OCI-LY3 (cell line): ENCODE data around the gene ZBTB7C.

Source experiments
- H2AFZ ChIP-seq: fragments of 200-600, 300-600 bp; shearing (Covaris generic); 2 replicates; pipeline ENCODE4 v1.6.0; 2014; ENCODE audit warnings: antibody characterized with exemption, low read depth, low read length
- H3K27ac ChIP-seq: fragments of 200-600, 300-600 bp; sonication (generic); 2 replicates; pipeline ENCODE4 v1.5.1; 2014; ENCODE audit warnings: mild to moderate bottlenecking, low read length, moderate library complexity, mixed read lengths
- H3K27me3 ChIP-seq: fragments of 200-600, 300-600 bp; sonication (generic); 2 replicates; pipeline ENCODE4 v1.6.1; 2014; ENCODE audit warnings: low read depth, low read length, mixed read lengths
- H3K36me3 ChIP-seq: fragments of 200-600, 300-600 bp; sonication (generic); replicated peaks from 2 replicates; pipeline ENCODE3; 2014; ENCODE audit warnings: low read depth, low read length, mixed read lengths
- H3K4me1 ChIP-seq: fragments of 300-600, 200-600 bp; sonication (generic); 2 replicates; pipeline ENCODE4 v1.6.1; 2014; ENCODE audit warnings: low read length, mixed read lengths
- H3K4me2 ChIP-seq: fragments of 200-600, 300-600 bp; sonication (generic); 2 replicates; pipeline ENCODE4 v1.6.1; 2014; ENCODE audit warnings: low read length, mixed read lengths
- H3K4me3 ChIP-seq: fragments of 300-600, 200-600 bp; sonication (generic); 2 replicates; pipeline ENCODE4 v1.5.1; 2014; ENCODE audit warnings: antibody characterized with exemption, mild to moderate bottlenecking, low read length, moderate library complexity
- H3K79me2 ChIP-seq: fragments of 300-600, 200-600 bp; shearing (Covaris generic); 2 replicates; pipeline ENCODE4 v1.6.1; 2014; ENCODE audit warnings: mild to moderate bottlenecking, low read length, mixed read lengths
- H3K9ac ChIP-seq: fragments of 300-600, 200-600 bp; shearing (Covaris generic); 2 replicates; pipeline ENCODE4 v1.6.0; 2014; ENCODE audit warnings: mild to moderate bottlenecking, low read length, moderate library complexity
- H3K9me3 ChIP-seq: fragments of 200-600, 300-600 bp; shearing (Covaris generic); 2 replicates; pipeline ENCODE4 v1.6.1; 2014; ENCODE audit warnings: low read length, mixed read lengths; ENCODE audit not compliant: insufficient read depth
- H4K20me1 ChIP-seq: fragments of 200-600, 300-600 bp; sonication (generic); 2 replicates; pipeline ENCODE4 v1.6.1; 2016; ENCODE audit warnings: low read length, mixed read lengths; ENCODE audit not compliant: insufficient read depth
- EZH2phosphoT487 ChIP-seq: fragments of 200-600 bp; shearing (Covaris generic); IDR thresholded peaks from 2 replicates; pipeline ENCODE4 v1.6.1; 2018; ENCODE audit warnings: antibody characterized with exemption, mixed run types, low read depth
- TF ChIP-seq, protein P1 (sequence below): fragments of 200-600, 300-600 bp; sonication (generic); IDR thresholded peaks from 2 replicates; pipeline ENCODE4 v1.5.1; 2014; ENCODE audit warnings: antibody characterized with exemption, low read length, low read depth

Gene ZBTB7C

GRCh38 chr18:48108136-48108535 lies 301.0 kb downstream of the ZBTB7C start:
- Histone ChIP-seq H2AFZ (no peak overlapping the region), H3K27me3 (peaks cover 74% of the 10 kb centered on the region), H3K36me3 (no peaks in the 10 kb centered on the region), H3K79me2 (no peaks in the 10 kb centered on the region), H3K4me2 (no peak overlapping the region), H4K20me1 (no peaks in the 10 kb centered on the region), H3K4me1 (no peaks in the 10 kb centered on the region), H3K9ac (no peak overlapping the region), H3K9me3 (no peaks in the 10 kb centered on the region), H3K4me3 (no peak overlapping the region), H3K27ac (no peak overlapping the region)
- no peak for TF ChIP-seq EZH2phosphoT487
- TF ChIP-seq, protein P1, sequence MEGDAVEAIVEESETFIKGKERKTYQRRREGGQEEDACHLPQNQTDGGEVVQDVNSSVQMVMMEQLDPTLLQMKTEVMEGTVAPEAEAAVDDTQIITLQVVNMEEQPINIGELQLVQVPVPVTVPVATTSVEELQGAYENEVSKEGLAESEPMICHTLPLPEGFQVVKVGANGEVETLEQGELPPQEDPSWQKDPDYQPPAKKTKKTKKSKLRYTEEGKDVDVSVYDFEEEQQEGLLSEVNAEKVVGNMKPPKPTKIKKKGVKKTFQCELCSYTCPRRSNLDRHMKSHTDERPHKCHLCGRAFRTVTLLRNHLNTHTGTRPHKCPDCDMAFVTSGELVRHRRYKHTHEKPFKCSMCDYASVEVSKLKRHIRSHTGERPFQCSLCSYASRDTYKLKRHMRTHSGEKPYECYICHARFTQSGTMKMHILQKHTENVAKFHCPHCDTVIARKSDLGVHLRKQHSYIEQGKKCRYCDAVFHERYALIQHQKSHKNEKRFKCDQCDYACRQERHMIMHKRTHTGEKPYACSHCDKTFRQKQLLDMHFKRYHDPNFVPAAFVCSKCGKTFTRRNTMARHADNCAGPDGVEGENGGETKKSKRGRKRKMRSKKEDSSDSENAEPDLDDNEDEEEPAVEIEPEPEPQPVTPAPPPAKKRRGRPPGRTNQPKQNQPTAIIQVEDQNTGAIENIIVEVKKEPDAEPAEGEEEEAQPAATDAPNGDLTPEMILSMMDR, result no peak

GRCh38 chr18:48106976-48107781 lies 302.0 kb downstream of the ZBTB7C start:
- peaks cover 79% of the 10 kb centered on the region for H3K27me3 ChIP-seq
- H3K27ac ChIP-seq, result no peak overlapping the region
- H3K36me3 ChIP-seq, result no peaks in the 10 kb centered on the region
- H2AFZ ChIP-seq, result no peak overlapping the region
- H3K79me2 ChIP-seq, result no peaks in the 10 kb centered on the region
- no peaks in the 10 kb centered on the region for H4K20me1 ChIP-seq
- no peak overlapping the region for H3K4me3 ChIP-seq
- no peak overlapping the region for H3K9ac ChIP-seq
- TF ChIP-seq, protein P1, result no peak
- TF ChIP-seq EZH2phosphoT487, result no peak
- H3K9me3 ChIP-seq, result no peaks in the 10 kb centered on the region
- no peaks in the 10 kb centered on the region for H3K4me1 ChIP-seq
- H3K4me2 ChIP-seq, result no peak overlapping the region

DNA sequence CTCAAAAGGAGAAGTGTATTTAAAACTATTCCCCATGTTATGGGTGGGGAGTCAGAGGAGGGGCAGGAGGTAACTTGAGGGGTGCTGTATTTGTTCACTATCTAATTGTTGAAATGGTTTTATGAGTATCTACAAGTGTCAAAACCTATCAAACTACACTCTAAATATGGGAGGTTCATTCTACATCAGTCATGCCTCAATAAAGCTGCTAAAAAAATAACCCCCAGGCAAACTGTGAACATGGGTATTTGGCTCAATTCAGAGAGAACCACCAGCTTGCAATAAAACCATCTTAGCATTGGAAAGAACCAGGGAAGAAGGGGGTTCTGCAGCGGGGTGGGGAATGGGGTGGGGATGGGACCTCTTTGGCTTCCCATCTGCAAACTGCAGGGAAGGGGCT lies 302.7 kb downstream of the ZBTB7C start:
- Histone ChIP-seq H3K79me2 (no peaks in the 10 kb centered on the region), H3K9ac (no peak overlapping the region), H3K4me1 (no peaks in the 10 kb centered on the region), H3K9me3 (no peaks in the 10 kb centered on the region), H3K27me3 (peaks cover 83% of the 10 kb centered on the region), H3K36me3 (no peaks in the 10 kb centered on the region), H3K27ac (no peak overlapping the region), H3K4me2 (no peak overlapping the region), H3K4me3 (no peak overlapping the region), H2AFZ (no peak overlapping the region), H4K20me1 (no peaks in the 10 kb centered on the region)
- TF ChIP-seq EZH2phosphoT487, result no peak
- TF ChIP-seq, protein P1, result no peak

DNA sequence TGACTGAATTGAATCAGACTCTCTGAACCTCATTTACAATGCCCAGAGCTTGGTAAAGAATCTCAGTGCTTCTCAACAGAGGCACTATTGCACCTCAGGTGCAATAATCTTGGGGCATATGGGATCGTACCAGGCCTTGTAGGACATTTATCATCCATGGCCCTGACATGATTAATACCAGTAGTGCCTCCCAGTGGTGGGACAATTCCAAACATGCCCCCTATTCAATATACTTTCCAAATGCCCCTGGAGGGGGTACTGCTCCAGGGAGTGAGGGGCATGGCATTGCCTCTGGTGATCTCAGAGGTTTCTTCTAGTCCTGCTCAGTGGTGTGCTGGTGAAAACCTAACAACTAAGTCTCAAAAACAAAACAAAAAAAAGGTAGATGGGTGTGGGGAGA lies 303.9 kb downstream of the ZBTB7C start:
- no peaks in the 10 kb centered on the region for H3K4me1 ChIP-seq
- H3K27ac ChIP-seq, result no peak overlapping the region

More for the DNA sequence above, 303.9 kb downstream of the ZBTB7C start:
- no peak overlapping the region for H3K4me3 ChIP-seq
- H3K9ac ChIP-seq, result no peak overlapping the region
- H3K4me2 ChIP-seq, result no peak overlapping the region
- no peaks in the 10 kb centered on the region for H3K36me3 ChIP-seq
- H3K27me3 ChIP-seq, result peaks cover 81% of the 10 kb centered on the region
- no peaks in the 10 kb centered on the region for H3K9me3 ChIP-seq
- TF ChIP-seq, protein P1, result peak; percentile 40
- TF ChIP-seq EZH2phosphoT487, result no peak
- no peaks in the 10 kb centered on the region for H3K79me2 ChIP-seq
- H4K20me1 ChIP-seq, result no peaks in the 10 kb centered on the region
- no peak overlapping the region for H2AFZ ChIP-seq
